GM06990 (cell line): ENCODE results near the gene ATP2C2.

ENCODE experiments used
- DNase-seq: peaks from one replicate; pipeline ENCODE4 v3.0.0-alpha.2; 2011; ENCODE audit not compliant: insufficient read length; ENCODE audit errors: extremely low read depth
- H3K27me3 ChIP-seq: replicated peaks from 2 replicates; pipeline ENCODE4 v1.6.0; 2011; ENCODE audit warnings: low read length; ENCODE audit not compliant: control insufficient read depth, insufficient read depth
- H3K36me3 ChIP-seq: 2 replicates; pipeline ENCODE4 v1.5.1; 2011; ENCODE audit warnings: low read length; ENCODE audit not compliant: control insufficient read depth, insufficient read depth
- H3K4me3 ChIP-seq: replicated peaks from 2 replicates; pipeline ENCODE4 v1.5.1; 2011; ENCODE audit warnings: low read depth, mild to moderate bottlenecking, control low read depth, low read length
- CTCF ChIP-seq: IDR thresholded peaks from 2 replicates; pipeline ENCODE4 v1.5.1; 2011; ENCODE audit warnings: low read length, control low read depth, mild to moderate bottlenecking, inconsistent platforms; ENCODE audit not compliant: insufficient read depth, poor library complexity, severe bottlenecking

ATP2C2 gene

GRCh38 chr16:84329843-84330684 lies 38.3 kb upstream of the ATP2C2 start:
- Histone ChIP-seq H3K27me3 (peaks cover 2% of the 10 kb centered on the region; the same call in 1 of the 2 replicates), H3K4me3 (no peak overlapping the region), H3K36me3 (no peaks in the 10 kb centered on the region)
- no peak for DNase-seq
- no peak for TF ChIP-seq CTCF

DNA sequence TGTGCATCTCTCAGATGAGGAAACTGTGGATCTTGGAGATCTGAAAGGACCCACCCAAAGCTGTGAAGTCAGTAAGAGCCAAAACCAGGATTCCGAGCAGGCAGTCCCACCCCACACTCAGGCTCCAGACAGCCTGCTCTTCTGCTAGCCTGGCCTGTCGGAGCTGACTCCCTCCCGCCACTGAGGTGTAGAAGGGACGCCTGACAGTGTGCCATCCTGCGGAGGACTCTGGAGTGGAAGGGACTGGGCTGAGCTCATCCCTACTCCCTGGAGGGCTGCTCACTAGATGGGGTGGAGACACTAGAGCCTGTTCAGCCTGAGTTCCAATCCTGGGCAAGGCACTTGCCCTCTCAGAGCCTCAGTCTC lies 37.7 kb upstream of the ATP2C2 start:
- TF ChIP-seq CTCF: no peak
- peaks cover 2% of the 10 kb centered on the region; the same call in 1 of the 2 replicates for H3K27me3 ChIP-seq
- H3K36me3 ChIP-seq: no peaks in the 10 kb centered on the region
- no peak for DNase-seq
- no peak overlapping the region for H3K4me3 ChIP-seq

- no peak for TF ChIP-seq CTCF
- Histone ChIP-seq H3K4me3 (no peak overlapping the region), H3K27me3 (no peaks in the 10 kb centered on the region; the same call in 1 of the 2 replicates), H3K36me3 (no peaks in the 10 kb centered on the region)
- no peak for DNase-seq
Measured at GRCh38 chr16:84331998-84332780, 36.1 kb upstream of the ATP2C2 start.

- no peaks in the 10 kb centered on the region; the same call in 1 of the 2 replicates for H3K27me3 ChIP-seq
- H3K4me3 ChIP-seq: no peak overlapping the region
- no peak for DNase-seq
- no peaks in the 10 kb centered on the region for H3K36me3 ChIP-seq
- TF ChIP-seq CTCF: no peak
Measured at GRCh38 chr16:84332975-84333684, 35.2 kb upstream of the ATP2C2 start.

DNA sequence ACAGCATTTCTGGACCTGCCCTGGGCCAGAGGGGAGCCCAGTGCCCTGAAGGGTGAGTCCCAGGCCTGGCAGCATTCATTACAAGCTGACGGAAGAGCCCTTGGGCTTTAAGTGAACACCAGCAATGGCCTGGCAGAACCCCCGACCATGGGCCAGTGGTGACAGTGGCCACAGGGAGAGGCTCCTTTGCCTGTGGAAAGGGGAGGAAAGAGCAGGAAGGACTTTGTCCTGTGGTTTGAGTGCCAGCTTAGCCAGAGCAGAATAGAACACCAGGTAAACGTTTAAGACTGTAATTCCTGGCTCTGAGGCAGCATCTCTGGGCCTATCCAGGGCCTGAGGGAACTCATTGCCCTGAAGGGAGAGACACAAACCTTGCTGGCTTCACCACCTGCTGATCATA lies 34.3 kb upstream of the ATP2C2 start:
- no peak for DNase-seq
- Histone ChIP-seq H3K36me3 (no peaks in the 10 kb centered on the region), H3K4me3 (no peak overlapping the region), H3K27me3 (no peaks in the 10 kb centered on the region; the same call in 1 of the 2 replicates)
- no peak for TF ChIP-seq CTCF
